Astrocyte (in vitro differentiated cells and primary cell): ENCODE results near the gene HMOX2. TPM values are rescaled to one million over a fixed set of nuclear protein-coding genes. Genes with fewer than 3 reads are reported as not detected.

Source experiments
- DNase-seq: peaks from one replicate; pipeline ENCODE4 v3.0.0-alpha.2; 2010; ENCODE audit warnings: low read depth
- FAIRE-seq: peaks from 2 replicates; lab custom pipeline; 2011; peaks lifted over from hg19 to GRCh38; lab: Jason Lieb, UNC
- H2AFZ ChIP-seq: 2 replicates; pipeline ENCODE4 v1.6.0; 2012; ENCODE audit warnings: low read depth, low read length, inconsistent platforms
- H3K27ac ChIP-seq: 2 replicates; pipeline ENCODE4 v1.5.1; 2011; ENCODE audit warnings: low read depth, low read length, inconsistent platforms
- H3K27me3 ChIP-seq: 2 replicates; pipeline ENCODE4 v1.6.0; 2011; ENCODE audit warnings: low read length, inconsistent platforms; ENCODE audit not compliant: insufficient read depth
- H3K36me3 ChIP-seq: 2 replicates; pipeline ENCODE4 v1.5.1; 2011; ENCODE audit warnings: low read length, inconsistent platforms; ENCODE audit not compliant: insufficient read depth
- H3K4me1 ChIP-seq: 2 replicates; pipeline ENCODE4 v1.5.1; 2011; ENCODE audit warnings: low read length, inconsistent platforms; ENCODE audit not compliant: insufficient read depth
- H3K4me2 ChIP-seq: 2 replicates; pipeline ENCODE4 v1.6.0; 2012; ENCODE audit warnings: low read length, inconsistent platforms
- H3K4me3 ChIP-seq: 2 replicates; pipeline ENCODE4 v1.5.1; 2011; ENCODE audit warnings: low read depth, mild to moderate bottlenecking, low read length, inconsistent platforms; ENCODE audit not compliant: insufficient read depth
- H3K79me2 ChIP-seq: 2 replicates; pipeline ENCODE4 v1.6.0; 2012; ENCODE audit warnings: mild to moderate bottlenecking, low read length, inconsistent platforms; ENCODE audit not compliant: insufficient read depth
- H3K9ac ChIP-seq: 2 replicates; pipeline ENCODE4 v1.6.0; 2012; ENCODE audit warnings: mild to moderate bottlenecking, low read length, inconsistent platforms
- H3K9me3 ChIP-seq: 2 replicates; pipeline ENCODE4 v1.5.1; 2012; ENCODE audit warnings: low read depth, mild to moderate bottlenecking, low read length, inconsistent platforms; ENCODE audit not compliant: insufficient read depth
- H4K20me1 ChIP-seq: 2 replicates; pipeline ENCODE4 v1.6.0; 2012; ENCODE audit warnings: low read length, inconsistent platforms; ENCODE audit not compliant: insufficient read depth
- H3K27ac Mint-ChIP-seq: one replicate; pipeline ENCODE4 v1.8.0; 2021; ENCODE audit warnings: mild to moderate bottlenecking, mixed read lengths; ENCODE audit not compliant: unreplicated experiment
- H3K27me3 Mint-ChIP-seq: one replicate; pipeline ENCODE4 v1.8.0; 2021; ENCODE audit warnings: low read depth, mixed read lengths; ENCODE audit not compliant: unreplicated experiment
- H3K36me3 Mint-ChIP-seq: one replicate; pipeline ENCODE4 v1.8.0; 2021; ENCODE audit warnings: low read depth, mixed read lengths; ENCODE audit not compliant: unreplicated experiment
- H3K4me1 Mint-ChIP-seq: one replicate; pipeline ENCODE4 v1.8.0; 2021; ENCODE audit warnings: low read depth, mixed read lengths; ENCODE audit not compliant: unreplicated experiment
- H3K4me3 Mint-ChIP-seq: one replicate; pipeline ENCODE4 v1.8.0; 2021; ENCODE audit warnings: mild to moderate bottlenecking, moderate library complexity, mixed read lengths; ENCODE audit not compliant: unreplicated experiment
- H3K9me3 Mint-ChIP-seq: one replicate; pipeline ENCODE4 v1.8.0; 2021; ENCODE audit warnings: mild to moderate bottlenecking, mixed read lengths; ENCODE audit not compliant: unreplicated experiment
- CTCF ChIP-seq: IDR thresholded peaks from 2 replicates; pipeline ENCODE4 v1.5.1; 2011; ENCODE audit warnings: low read depth, mild to moderate bottlenecking, inconsistent platforms, low read length, moderate library complexity; ENCODE audit not compliant: insufficient read depth
- EZH2 ChIP-seq: IDR thresholded peaks from 2 replicates; pipeline ENCODE4 v1.6.1; 2012; ENCODE audit warnings: mild to moderate bottlenecking, low read length, inconsistent platforms; ENCODE audit not compliant: insufficient read depth
- total RNA-seq: library from RNA; stranded (reverse); gene quantifications from 2 replicates; pipeline ENCODE4 v1.2.1, GENCODE V29; 2021

Gene HMOX2
- total RNA-seq, 1 donor from 2014 or later = 64.9 TPM

GRCh38 chr16:4433914-4434787 is 42.0 kb upstream of the HMOX2 start:
- Histone ChIP-seq H3K79me2 (peaks cover 48% of the 10 kb centered on the region), H4K20me1 (peaks cover 18% of the 10 kb centered on the region), H3K4me1 (no peaks in the 10 kb centered on the region), H3K9me3 (no peaks in the 10 kb centered on the region), H3K9ac (no peak overlapping the region), H3K4me2 (no peak overlapping the region), H3K27ac (no peak overlapping the region), H2AFZ (no peak overlapping the region), H3K27me3 (no peaks in the 10 kb centered on the region), H3K4me3 (no peak overlapping the region), H3K36me3 (peaks cover 36% of the 10 kb centered on the region)
- no peak for TF ChIP-seq CTCF
- no peak for TF ChIP-seq EZH2
- Mint-ChIP-seq H3K4me1 (peaks cover 3% of the 10 kb centered on the region), H3K4me3 (no peak overlapping the region), H3K36me3 (peaks cover 14% of the 10 kb centered on the region), H3K27me3 (no peaks in the 10 kb centered on the region), H3K9me3 (no peaks in the 10 kb centered on the region), H3K27ac (no peak overlapping the region)
- FAIRE-seq = no peak
- DNase-seq = no peak

DNA sequence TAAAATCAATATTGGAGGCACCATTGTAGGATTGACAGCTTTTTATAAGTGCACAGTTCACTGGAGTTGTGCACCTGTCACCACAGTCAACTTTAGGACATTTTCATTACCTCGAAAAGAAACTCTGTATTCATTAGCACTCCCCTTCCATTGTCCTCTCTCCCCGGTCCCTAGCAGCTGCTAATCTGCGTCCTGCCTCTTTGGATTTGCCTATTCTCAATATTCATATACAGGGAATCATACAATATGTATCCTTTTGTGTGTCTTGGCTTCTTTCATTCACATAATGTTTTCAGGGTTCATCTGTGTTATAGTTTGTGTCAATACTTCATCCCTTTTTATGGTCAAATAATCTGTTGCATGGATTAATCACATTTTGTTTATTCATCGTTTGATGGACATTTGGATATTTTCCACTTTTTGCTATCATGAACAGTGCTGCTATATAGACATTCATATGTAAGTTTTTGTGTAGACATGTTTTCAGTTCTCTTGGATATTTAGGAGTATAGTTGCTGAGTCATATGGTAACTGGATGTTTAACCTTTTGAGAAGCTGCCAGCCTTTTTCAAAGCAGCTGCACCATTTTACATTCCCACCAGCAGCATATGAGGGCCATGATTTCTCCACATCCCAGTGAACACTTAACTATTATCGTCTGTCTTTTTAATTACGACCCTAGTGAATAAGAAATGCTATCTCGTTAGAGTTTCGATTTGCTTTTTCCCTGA is 40.7 kb upstream of the HMOX2 start:
- peaks cover 14% of the 10 kb centered on the region for H3K36me3 Mint-ChIP-seq
- H3K27ac ChIP-seq = no peak overlapping the region
- no peak overlapping the region for H3K4me3 Mint-ChIP-seq
- peaks cover 3% of the 10 kb centered on the region for H3K4me1 Mint-ChIP-seq
- H3K27me3 Mint-ChIP-seq = no peaks in the 10 kb centered on the region
- no peaks in the 10 kb centered on the region for H3K27me3 ChIP-seq
- H3K36me3 ChIP-seq = peaks cover 44% of the 10 kb centered on the region
- H3K4me3 ChIP-seq = no peak overlapping the region
- peaks cover 12% of the 10 kb centered on the region for H4K20me1 ChIP-seq
- peaks cover 35% of the 10 kb centered on the region for H3K79me2 ChIP-seq
- no peaks in the 10 kb centered on the region for H3K4me1 ChIP-seq
- no peak overlapping the region for H3K9ac ChIP-seq
- no peak for DNase-seq
- H3K27ac Mint-ChIP-seq = no peak overlapping the region
- H3K9me3 Mint-ChIP-seq = no peaks in the 10 kb centered on the region
- H3K9me3 ChIP-seq = no peaks in the 10 kb centered on the region
- no peak for TF ChIP-seq EZH2
- TF ChIP-seq CTCF = no peak
- no peak overlapping the region for H2AFZ ChIP-seq
- no peak overlapping the region for H3K4me2 ChIP-seq
- no peak for FAIRE-seq
